Activated T-helper 1 cell treated with anti-CD3 and anti-CD28 coated beads, Interleukin-12 subunit alpha, Interleukin-12 subunit beta, Interleukin-2, Interleukin-4 antibody, amounts not matched to agents 30 ng/mL and 10 ng/mL and 1 ng/mL, durations not matched to agents 14 hours and 24 hours and 36 hours (primary cell): Measurements from ENCODE around the gene REXO5. TPM values are rescaled to one million over a fixed set of nuclear protein-coding genes. Genes with fewer than 3 reads are reported as not detected.

ENCODE experiments used
- DNase-seq: peaks from one replicate; pipeline ENCODE4 v3.0.0; 2021; ENCODE audit warnings: low spot score
- H3K27ac Mint-ChIP-seq: one replicate; pipeline ENCODE4 v1.8.0; 2021; ENCODE audit warnings: mild to moderate bottlenecking, mixed read lengths
- H3K27me3 Mint-ChIP-seq: one replicate; pipeline ENCODE4 v1.8.0; 2022; ENCODE audit warnings: mild to moderate bottlenecking, moderate library complexity, mixed read lengths; ENCODE audit not compliant: insufficient read depth
- H3K36me3 Mint-ChIP-seq: one replicate; pipeline ENCODE4 v1.8.0; 2021; ENCODE audit warnings: low read depth, mixed read lengths
- H3K4me1 Mint-ChIP-seq: one replicate; pipeline ENCODE4 v1.8.0; 2021; ENCODE audit warnings: low read depth, mixed read lengths
- H3K4me3 Mint-ChIP-seq: one replicate; pipeline ENCODE4 v1.8.0; 2021; ENCODE audit warnings: mild to moderate bottlenecking, moderate library complexity, mixed read lengths
- H3K9me3 Mint-ChIP-seq: one replicate; pipeline ENCODE4 v1.8.0; 2021; ENCODE audit warnings: mixed read lengths
- intact Hi-C: fragments of 100-400 bp; cut with micrococcal nuclease; formaldehyde crosslinking; loops from one replicate; pipeline ENCODE4 v1.15.1; 2024
- total RNA-seq: library from RNA; stranded (reverse); gene quantifications from 2 replicates; pipeline ENCODE4 v1.2.3, GENCODE V29; 2022

Gene REXO5
- total RNA-seq, 1 donor from 2014 or later = 8.3 TPM

- Mint-ChIP-seq H3K9me3 (no peaks in the 10 kb centered on the region), H3K27me3 (no peaks in the 10 kb centered on the region), H3K4me3 (peak overlapping the region; percentile 98), H3K36me3 (peaks cover 8% of the 10 kb centered on the region), H3K27ac (peak overlapping the region; percentile 76), H3K4me1 (peaks cover 31% of the 10 kb centered on the region)
- intact Hi-C loops = loop anchor here (2.0 to 5.0 kb wide), 4 partner anchors 15 to 351 kb away; partner anchors contain the start of gene LDAF1
- DNase-seq = no peak
Measured at GRCh38 chr16:20807862-20808261, 1.5 kb downstream of the REXO5 start.

- no peaks in the 10 kb centered on the region for H3K9me3 Mint-ChIP-seq
- H3K4me1 Mint-ChIP-seq = peaks cover 43% of the 10 kb centered on the region
- H3K27me3 Mint-ChIP-seq = no peaks in the 10 kb centered on the region
- intact Hi-C loops = no loop called here
- H3K27ac Mint-ChIP-seq = no peak overlapping the region
- H3K36me3 Mint-ChIP-seq = peaks cover 18% of the 10 kb centered on the region
- DNase-seq = no peak
- H3K4me3 Mint-ChIP-seq = no peak overlapping the region
Measured at GRCh38 chr16:20811889-20812439, 5.6 kb downstream of the REXO5 start.

GRCh38 chr16:20812510-20812909 lies 6.2 kb downstream of the REXO5 start:
- H3K27ac Mint-ChIP-seq = no peak overlapping the region
- no peaks in the 10 kb centered on the region for H3K9me3 Mint-ChIP-seq
- intact Hi-C loops = no loop called here
- H3K4me3 Mint-ChIP-seq = no peak overlapping the region
- H3K4me1 Mint-ChIP-seq = peaks cover 40% of the 10 kb centered on the region
- peaks cover 21% of the 10 kb centered on the region for H3K36me3 Mint-ChIP-seq
- H3K27me3 Mint-ChIP-seq = no peaks in the 10 kb centered on the region
- DNase-seq = no peak

GRCh38 chr16:20814784-20815183 lies 8.5 kb downstream of the REXO5 start:
- Mint-ChIP-seq H3K27me3 (no peaks in the 10 kb centered on the region), H3K4me1 (peaks cover 23% of the 10 kb centered on the region), H3K4me3 (no peak overlapping the region), H3K27ac (no peak overlapping the region), H3K36me3 (peaks cover 25% of the 10 kb centered on the region), H3K9me3 (no peaks in the 10 kb centered on the region)
- DNase-seq = no peak
- intact Hi-C loops = no loop called here

GRCh38 chr16:20818929-20819585 lies 12.7 kb downstream of the REXO5 start:
- Mint-ChIP-seq H3K36me3 (peaks cover 36% of the 10 kb centered on the region), H3K9me3 (no peaks in the 10 kb centered on the region), H3K27ac (no peak overlapping the region), H3K4me1 (peaks cover 28% of the 10 kb centered on the region), H3K27me3 (no peaks in the 10 kb centered on the region), H3K4me3 (no peak overlapping the region)
- intact Hi-C loops = no loop called here
- DNase-seq = no peak

GRCh38 chr16:20821682-20822081 lies 15.4 kb downstream of the REXO5 start:
- DNase-seq = no peak
- H3K4me3 Mint-ChIP-seq = no peak overlapping the region
- no peaks in the 10 kb centered on the region for H3K9me3 Mint-ChIP-seq
- H3K4me1 Mint-ChIP-seq = peaks cover 16% of the 10 kb centered on the region
- peaks cover 34% of the 10 kb centered on the region for H3K36me3 Mint-ChIP-seq
- H3K27ac Mint-ChIP-seq = no peak overlapping the region
- intact Hi-C loops = loop anchor here (2.0 kb wide), 1 partner anchor 15 kb away; the partner anchor contains the start of genes ERI2 and REXO5
- no peaks in the 10 kb centered on the region for H3K27me3 Mint-ChIP-seq

GRCh38 chr16:20822521-20823325 lies 16.4 kb downstream of the REXO5 start:
- no peak for DNase-seq
- Mint-ChIP-seq H3K36me3 (peaks cover 34% of the 10 kb centered on the region), H3K27me3 (no peaks in the 10 kb centered on the region), H3K4me1 (peaks cover 16% of the 10 kb centered on the region), H3K9me3 (no peaks in the 10 kb centered on the region), H3K4me3 (peak overlapping the region; percentile 24), H3K27ac (peak overlapping the region; percentile 15)
- intact Hi-C loops = loop anchor here (2.0 kb wide), 1 partner anchor 16 kb away; the partner anchor contains the start of genes ERI2 and REXO5

GRCh38 chr16:20826039-20826566 lies 19.8 kb downstream of the REXO5 start:
- intact Hi-C loops = no loop called here
- no peak overlapping the region for H3K27ac Mint-ChIP-seq
- H3K9me3 Mint-ChIP-seq = no peaks in the 10 kb centered on the region
- no peak for DNase-seq
- H3K4me1 Mint-ChIP-seq = peaks cover 16% of the 10 kb centered on the region
- H3K4me3 Mint-ChIP-seq = no peak overlapping the region
- peaks cover 29% of the 10 kb centered on the region for H3K36me3 Mint-ChIP-seq
- H3K27me3 Mint-ChIP-seq = no peaks in the 10 kb centered on the region

- peaks cover 2% of the 10 kb centered on the region for H3K9me3 Mint-ChIP-seq
- intact Hi-C loops = no loop called here
- H3K4me3 Mint-ChIP-seq = no peak overlapping the region
- H3K4me1 Mint-ChIP-seq = no peaks in the 10 kb centered on the region
- H3K27me3 Mint-ChIP-seq = no peaks in the 10 kb centered on the region
- H3K27ac Mint-ChIP-seq = no peak overlapping the region
- no peak for DNase-seq
- H3K36me3 Mint-ChIP-seq = peaks cover 33% of the 10 kb centered on the region
Measured at GRCh38 chr16:20829536-20829935, 23.2 kb downstream of the REXO5 start.

- H3K36me3 Mint-ChIP-seq = peaks cover 37% of the 10 kb centered on the region
- no peak overlapping the region for H3K4me3 Mint-ChIP-seq
- no peak overlapping the region for H3K27ac Mint-ChIP-seq
- H3K9me3 Mint-ChIP-seq = peaks cover 10% of the 10 kb centered on the region
- H3K4me1 Mint-ChIP-seq = no peaks in the 10 kb centered on the region
- intact Hi-C loops = no loop called here
- H3K27me3 Mint-ChIP-seq = no peaks in the 10 kb centered on the region
- no peak for DNase-seq
Measured at GRCh38 chr16:20830372-20830771, 24.0 kb downstream of the REXO5 start.

- DNase-seq = no peak
- no peaks in the 10 kb centered on the region for H3K4me1 Mint-ChIP-seq
- intact Hi-C loops = no loop called here
- H3K36me3 Mint-ChIP-seq = peaks cover 41% of the 10 kb centered on the region
- H3K4me3 Mint-ChIP-seq = no peak overlapping the region
- no peak overlapping the region for H3K27ac Mint-ChIP-seq
- H3K27me3 Mint-ChIP-seq = no peaks in the 10 kb centered on the region
- H3K9me3 Mint-ChIP-seq = peaks cover 23% of the 10 kb centered on the region
Measured at GRCh38 chr16:20833086-20833485, 26.8 kb downstream of the REXO5 start.

GRCh38 chr16:20838240-20838639 lies 31.9 kb downstream of the REXO5 start:
- H3K4me3 Mint-ChIP-seq = no peak overlapping the region
- intact Hi-C loops = no loop called here
- DNase-seq = no peak
- no peaks in the 10 kb centered on the region for H3K27me3 Mint-ChIP-seq
- peaks cover 43% of the 10 kb centered on the region for H3K36me3 Mint-ChIP-seq
- H3K4me1 Mint-ChIP-seq = peaks cover 2% of the 10 kb centered on the region
- H3K9me3 Mint-ChIP-seq = peaks cover 23% of the 10 kb centered on the region
- no peak overlapping the region for H3K27ac Mint-ChIP-seq

- Mint-ChIP-seq H3K36me3 (peaks cover 34% of the 10 kb centered on the region), H3K27me3 (no peaks in the 10 kb centered on the region), H3K9me3 (peaks cover 21% of the 10 kb centered on the region), H3K27ac (no peak overlapping the region), H3K4me3 (no peak overlapping the region), H3K4me1 (peaks cover 15% of the 10 kb centered on the region)
- intact Hi-C loops = no loop called here
- no peak for DNase-seq
Measured at GRCh38 chr16:20839504-20839903, 33.2 kb downstream of the REXO5 start.
